GM12878 (cell line): ENCODE results near the gene SMIM12.

Experiments
- CTCF ChIP-seq, 3 experiments: IDR thresholded peaks in 2 of 3; conservative IDR thresholded peaks in 1 of 3; 2 replicates each; pipeline ENCODE4 v1.5.1; 2011; ENCODE audit warnings: low read depth in 3 of 3, low read length in 3 of 3, mild to moderate bottlenecking in 3 of 3, control low read depth in 2 of 3, moderate library complexity in 2 of 3, inconsistent platforms in 1 of 3, mixed read lengths in 1 of 3; ENCODE audit not compliant: control insufficient read depth in 2 of 3, insufficient read depth in 1 of 3; ENCODE audit errors: extremely low read depth in 1 of 3
- GABPA ChIP-seq: IDR thresholded peaks from 2 replicates; pipeline ENCODE4 v1.6.1; 2014; ENCODE audit warnings: antibody characterized with exemption, low read depth, mild to moderate bottlenecking, inconsistent platforms
- NFYA ChIP-seq: IDR thresholded peaks from 2 replicates; pipeline ENCODE4 v1.6.1; 2011; ENCODE audit warnings: low read depth, mild to moderate bottlenecking, low read length, improper control_type of control experiment, borderline replicate concordance
- POLR2A ChIP-seq: IDR thresholded peaks from 2 replicates; pipeline ENCODE4 v1.6.1; 2011; ENCODE audit warnings: low read depth, mild to moderate bottlenecking, low read length
- REST ChIP-seq: IDR thresholded peaks from 2 replicates; pipeline ENCODE4 v1.6.1; 2012; ENCODE audit warnings: mild to moderate bottlenecking, low read depth, low read length
- SIN3A ChIP-seq: IDR thresholded peaks from 2 replicates; pipeline ENCODE4 v1.6.1; 2012; ENCODE audit warnings: low read depth, low read length, improper control_type of control experiment

GRCh38 chr1:34839526-34840305 lies 19.8 kb downstream of the SMIM12 start:
- TF ChIP-seq GABPA (no peak), REST (no peak), SIN3A (no peak), POLR2A (no peak), CTCF (IDR thresholded peaks at IDR 0.05 in 2 of 3, conservative IDR thresholded peaks at IDR 0.05 in 1 of 3; ENCODE audit: control insufficient read depth in 2 of 3, extremely low read depth in 1 of 3, insufficient read depth in 1 of 3, low read depth in 3 of 3, low read length in 3 of 3) (no peak), NFYA (no peak)
